Ramos (cell line): ENCODE measurements around the gene MID2.
"Not testable (repeated sequence)": the region's sequence is repeated elsewhere in the genome, so short reads cannot be mapped to it uniquely, and the experiment has no call there.

Experiments
- in situ Hi-C: fragments of 300-500 bp; cut with MboI; formaldehyde crosslinking; loops from one replicate; pipeline ENCODE4 v1.14.3; 2022; ENCODE audit warnings: low sequenced_read_pairs; ENCODE audit not compliant: unreplicated experiment

MID2 gene

GRCh38 chrX:107935200-107935599, 109.5 kb downstream of the MID2 start:
- in situ Hi-C loops: no loop called here

DNA sequence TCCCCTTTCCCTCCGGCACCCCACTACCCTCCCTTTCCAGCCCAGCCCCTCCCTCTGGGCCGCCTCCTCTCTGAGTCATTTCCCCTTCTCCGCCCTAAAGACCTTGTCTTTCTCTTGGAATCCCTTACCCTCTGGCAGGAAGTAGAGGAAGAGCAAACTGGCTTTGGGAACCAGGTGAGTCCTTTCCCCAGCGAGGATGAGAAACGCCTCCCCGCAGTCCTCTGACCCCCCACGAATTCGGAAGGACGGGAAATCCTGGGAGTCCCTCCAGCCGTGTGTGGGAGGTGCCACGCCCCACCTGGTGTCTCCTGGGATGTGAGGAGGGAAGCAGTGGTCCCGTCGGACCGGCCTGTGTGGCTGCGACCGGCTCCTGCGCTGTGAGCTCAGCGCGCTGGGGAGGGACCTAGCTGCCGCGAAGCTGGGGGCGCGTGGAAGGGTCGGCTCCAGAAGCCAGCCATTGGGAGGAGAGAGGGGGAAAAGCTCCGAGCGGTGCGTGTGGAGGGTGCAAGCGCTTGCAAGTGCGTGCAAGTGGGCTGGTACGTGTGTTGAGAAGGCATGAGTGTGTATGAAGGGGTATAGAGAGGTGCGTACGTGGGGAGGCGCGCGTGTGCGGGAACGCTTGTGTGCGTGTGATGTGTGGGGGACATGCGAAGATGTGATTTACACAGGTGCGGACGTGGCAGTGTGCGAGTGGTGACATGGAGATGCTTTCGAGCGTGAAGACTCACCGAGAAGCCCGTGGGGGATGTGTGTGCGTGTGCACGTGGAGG, 110.2 kb downstream of the MID2 start:
- in situ Hi-C loops: no loop called here

DNA sequence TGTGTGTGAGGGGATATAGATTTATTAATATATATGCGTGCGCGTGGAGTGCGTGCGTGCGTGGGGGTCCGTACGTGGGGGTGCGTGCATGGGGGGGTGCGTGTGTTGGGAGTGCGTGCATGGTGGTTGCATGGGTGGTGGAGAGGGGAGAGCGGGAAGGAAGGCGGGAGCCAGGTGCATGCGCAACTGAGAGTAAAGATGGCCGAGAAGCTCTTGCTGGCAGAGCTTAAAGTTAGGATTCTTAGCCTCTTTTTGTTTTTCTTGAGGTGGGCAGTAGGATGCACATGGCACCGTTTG, 110.7 kb downstream of the MID2 start:
- in situ Hi-C loops: no loop called here

- in situ Hi-C loops: no loop called here
These were observed 114.4 kb downstream of the MID2 start for GRCh38 chrX:107940095-107940494.

DNA sequence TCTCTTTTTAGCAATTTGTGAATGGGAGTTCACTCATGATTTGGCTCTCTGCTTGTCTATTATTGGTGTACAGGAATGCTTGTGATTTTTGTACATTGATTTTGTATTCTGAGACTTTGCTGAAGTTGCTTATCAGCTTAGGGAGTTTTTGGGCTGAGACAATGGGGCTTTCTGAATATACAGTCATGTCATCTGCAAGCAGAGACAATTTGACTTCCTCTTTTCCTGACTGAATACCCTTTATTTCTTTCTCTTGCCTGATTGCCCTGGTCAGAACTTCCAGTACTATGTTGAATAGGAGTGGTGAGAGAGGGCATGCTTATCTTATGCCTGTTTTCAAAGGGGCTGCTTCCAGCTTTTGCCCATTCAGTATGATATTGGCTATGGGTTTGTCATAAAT, 129.7 kb downstream of the MID2 start:
- in situ Hi-C loops: not testable (repeated sequence)

DNA sequence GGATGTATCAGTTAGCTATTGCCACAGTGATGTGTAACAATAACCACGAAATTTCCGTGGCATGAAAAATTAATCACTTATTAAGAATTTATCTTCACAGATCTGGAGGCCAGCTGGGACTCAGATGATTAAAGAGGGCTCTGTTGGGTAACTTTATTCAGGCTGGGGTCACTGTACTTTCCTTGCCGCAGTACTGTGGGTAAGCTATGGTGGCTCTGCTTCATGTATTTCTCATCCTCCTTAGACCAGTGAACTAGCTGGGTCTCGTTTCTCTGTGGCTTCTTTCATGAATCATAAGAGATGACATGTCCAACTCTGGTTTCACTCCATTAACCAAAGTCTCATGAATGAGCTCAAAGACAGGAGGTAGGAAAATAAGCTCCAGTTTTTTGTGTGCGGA, 143.0 kb downstream of the MID2 start:
- in situ Hi-C loops: no loop called here

DNA sequence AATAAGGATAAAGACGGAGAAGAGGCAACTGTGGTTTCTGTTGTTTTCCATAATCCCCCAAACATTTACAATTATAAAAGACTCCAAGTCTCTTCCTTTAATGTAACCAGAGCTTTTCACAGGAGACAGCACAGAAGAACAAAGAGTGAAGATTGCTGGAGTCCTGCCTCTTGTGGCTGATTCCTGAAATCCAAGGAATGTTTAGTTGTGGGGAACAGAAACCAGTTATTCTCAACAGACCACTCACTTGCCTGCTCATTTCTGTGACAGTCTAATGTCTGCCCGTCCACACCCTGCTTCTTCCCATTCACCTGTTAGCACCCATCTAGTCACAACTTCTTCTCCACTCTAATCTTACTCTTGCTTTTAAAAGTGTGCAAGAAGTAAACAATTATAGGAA, 144.4 kb downstream of the MID2 start:
- in situ Hi-C loops: no loop called here

- in situ Hi-C loops: no loop called here
These were observed 146.0 kb downstream of the MID2 start for GRCh38 chrX:107971636-107972035.
